Suprapubic skin (tissue), 4 donors: ENCODE data around the gene DNAJC9. TPM values are rescaled to one million over a fixed set of nuclear protein-coding genes. Genes with fewer than 3 reads are reported as not detected.

Experiments used
- DNase-seq, 2 donors: peaks; one replicate each; pipeline ENCODE4 v3.0.0-alpha.2; 2019; ENCODE audit warnings: low spot score in 2 of 2
- H3K27ac ChIP-seq: fragments of 200-600 bp; sonication (generic); one replicate; pipeline ENCODE4 v1.5.1; 2019
- H3K27me3 ChIP-seq: fragments of 200-600 bp; sonication (generic); one replicate; pipeline ENCODE4 v1.5.1; 2019
- H3K36me3 ChIP-seq: fragments of 200-600 bp; sonication (generic); one replicate; pipeline ENCODE4 v1.5.1; 2019
- H3K4me1 ChIP-seq: fragments of 200-600 bp; sonication (generic); one replicate; pipeline ENCODE4 v1.5.1; 2019
- H3K4me3 ChIP-seq: fragments of 200-600 bp; sonication (generic); one replicate; pipeline ENCODE4 v1.5.1; 2019; ENCODE audit warnings: mild to moderate bottlenecking
- H3K9me3 ChIP-seq: fragments of 200-600 bp; sonication (generic); one replicate; pipeline ENCODE4 v1.5.1; 2019
- CTCF ChIP-seq, 2 donors: fragments of 200-600 bp in 1 of 2; fragments of 450-650 bp in 1 of 2; sonication (generic) in 1 of 2; IDR thresholded peaks; one replicate each; pipeline ENCODE4 v1.5.1; 2016 to 2019; ENCODE audit warnings: antibody characterized with exemption in 2 of 2, mild to moderate bottlenecking in 1 of 2, moderate library complexity in 1 of 2
- EP300 ChIP-seq: sonication (generic); formaldehyde crosslinking; IDR thresholded peaks from one replicate; pipeline ENCODE4 v1.6.1; 2017; ENCODE audit warnings: antibody characterized with exemption
- POLR2A ChIP-seq, 2 donors: fragments of 450-650 bp; IDR thresholded peaks; one replicate each; pipeline ENCODE4 v1.6.1; 2017; ENCODE audit warnings: antibody characterized with exemption in 2 of 2, mild to moderate bottlenecking in 2 of 2, moderate library complexity in 2 of 2
- POLR2AphosphoS5 ChIP-seq, 3 donors: sonication (generic); formaldehyde crosslinking; IDR thresholded peaks; one replicate each; pipeline ENCODE4 v1.6.1; 2017; ENCODE audit warnings: antibody characterized with exemption in 3 of 3
- WGBS: methylation state at CpG from one replicate; pipeline ENCODE4 v1.1.5; 2018; 5-methylcytosine and 5-hydroxymethylcytosine counted together
- total RNA-seq, 4 donors: library from RNA; depleted of rRNA; stranded (reverse); fragments of >200 nt; gene quantifications; one replicate each; pipeline ENCODE4 v1.1.0, GENCODE V29; 2016

Gene DNAJC9, protein sequence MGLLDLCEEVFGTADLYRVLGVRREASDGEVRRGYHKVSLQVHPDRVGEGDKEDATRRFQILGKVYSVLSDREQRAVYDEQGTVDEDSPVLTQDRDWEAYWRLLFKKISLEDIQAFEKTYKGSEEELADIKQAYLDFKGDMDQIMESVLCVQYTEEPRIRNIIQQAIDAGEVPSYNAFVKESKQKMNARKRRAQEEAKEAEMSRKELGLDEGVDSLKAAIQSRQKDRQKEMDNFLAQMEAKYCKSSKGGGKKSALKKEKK
- 10 to 100 TPM; 15.1 to 22.0 (median 19.6) TPM for total RNA-seq

- Histone ChIP-seq H3K4me1 (peaks cover 53% of the 10 kb centered on the region), H3K27ac (peak within 1 kb of the TSS; percentile 86), H3K36me3 (peaks cover 41% of the 10 kb centered on the region), H3K27me3 (no peaks in the 10 kb centered on the region), H3K9me3 (no peaks in the 10 kb centered on the region), H3K4me3 (peak within 1 kb of the TSS; percentile 73)
- DNase-seq, result peak; percentile 97
- TF ChIP-seq POLR2AphosphoS5 (IDR thresholded peaks at IDR 0.05), result peak; percentile 11 to 85 (median 76)
- no peak for TF ChIP-seq CTCF (IDR thresholded peaks at IDR 0.05)
- peak; percentile 59 to 88 for TF ChIP-seq POLR2A (IDR thresholded peaks at IDR 0.05)
- 1% methylated on average over 42 of the region's 78 CpGs for WGBS
These were observed at the start of gene DNAJC9 for GRCh38 chr10:73246646-73247508. Gene DNAJC9 (minus strand): TSS chr10:73247255. CDS start chr10:73247189, 66 bp downstream.

GRCh38 chr10:73293461-73293860, 46.4 kb upstream of the DNAJC9 start:
- Histone ChIP-seq H3K27me3 (no peaks in the 10 kb centered on the region), H3K36me3 (peaks cover 4% of the 10 kb centered on the region), H3K4me3 (no peak overlapping the region), H3K27ac (no peak overlapping the region), H3K9me3 (no peaks in the 10 kb centered on the region), H3K4me1 (no peaks in the 10 kb centered on the region)
- no peak for DNase-seq
- no peak for TF ChIP-seq POLR2AphosphoS5 (IDR thresholded peaks at IDR 0.05)
- TF ChIP-seq CTCF (IDR thresholded peaks at IDR 0.05), result no peak
- no peak for TF ChIP-seq POLR2A (IDR thresholded peaks at IDR 0.05)
- TF ChIP-seq EP300, result no peak
- 84% methylated on average over 3 of the region's 3 CpGs for WGBS

- no peak for DNase-seq
- Histone ChIP-seq H3K27ac (no peak overlapping the region), H3K9me3 (no peaks in the 10 kb centered on the region), H3K4me1 (no peaks in the 10 kb centered on the region), H3K36me3 (peaks cover 4% of the 10 kb centered on the region), H3K27me3 (no peaks in the 10 kb centered on the region), H3K4me3 (no peak overlapping the region)
- 95% methylated on average over 1 of the region's 1 CpG for WGBS
- TF ChIP-seq EP300 (no peak), CTCF (IDR thresholded peaks at IDR 0.05) (no peak), POLR2AphosphoS5 (IDR thresholded peaks at IDR 0.05) (no peak), POLR2A (IDR thresholded peaks at IDR 0.05) (no peak)
These were observed 42.9 kb upstream of the DNAJC9 start for GRCh38 chr10:73289958-73290357.

DNA sequence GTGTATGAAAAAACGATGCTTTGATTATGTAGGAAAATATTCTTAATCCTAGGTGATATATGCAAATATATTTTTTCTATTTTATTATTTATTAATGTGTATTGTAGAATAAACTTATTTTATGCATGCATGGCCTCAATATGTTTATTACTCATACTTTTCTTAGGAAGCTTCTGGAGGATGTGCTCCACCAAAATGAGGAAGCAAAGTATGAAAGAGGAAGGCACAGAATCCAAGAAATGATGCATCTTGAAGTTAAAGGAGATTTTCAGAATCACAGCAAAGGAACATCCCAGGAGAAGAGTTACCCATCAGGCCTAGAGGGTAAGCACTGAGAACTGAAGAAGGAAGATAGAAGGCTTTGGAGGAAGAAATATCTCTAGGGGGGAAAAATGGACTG, 40.4 kb upstream of the DNAJC9 start:
- Histone ChIP-seq H3K27ac (no peak overlapping the region), H3K36me3 (peaks cover 4% of the 10 kb centered on the region), H3K9me3 (no peaks in the 10 kb centered on the region), H3K27me3 (no peaks in the 10 kb centered on the region), H3K4me1 (no peaks in the 10 kb centered on the region), H3K4me3 (no peak overlapping the region)
- no peak for DNase-seq
- no peak for TF ChIP-seq EP300
- WGBS, result 75% methylated on average over 1 of the region's 1 CpG

DNA sequence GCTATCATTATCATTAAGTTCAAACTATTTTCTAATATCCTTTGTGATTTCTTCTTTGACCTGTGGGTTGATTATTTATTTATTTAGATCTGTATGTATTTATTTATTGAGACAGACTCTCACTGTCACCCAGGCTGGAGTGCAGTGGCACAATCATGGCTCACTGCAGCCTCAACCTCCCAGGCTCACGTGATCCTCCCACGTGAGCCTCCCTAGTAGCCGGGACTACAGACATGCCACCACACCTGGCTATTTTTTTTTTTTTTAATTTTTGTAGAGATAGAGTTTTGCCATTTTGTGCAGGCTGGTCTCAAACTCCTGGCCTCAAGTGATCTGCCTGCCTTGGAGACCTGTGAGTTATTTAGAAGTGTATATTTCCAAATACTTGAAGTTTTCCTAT, 34.0 kb upstream of the DNAJC9 start:
- H3K27me3 ChIP-seq, result no peaks in the 10 kb centered on the region
- H3K36me3 ChIP-seq, result no peaks in the 10 kb centered on the region
- H3K27ac ChIP-seq, result no peak overlapping the region
- 83% methylated on average over 3 of the region's 3 CpGs for WGBS
- no peak for DNase-seq
- H3K4me1 ChIP-seq, result no peaks in the 10 kb centered on the region
- H3K9me3 ChIP-seq, result no peaks in the 10 kb centered on the region
- H3K4me3 ChIP-seq, result no peak overlapping the region
- no peak for TF ChIP-seq POLR2AphosphoS5 (IDR thresholded peaks at IDR 0.05)
- TF ChIP-seq POLR2A (IDR thresholded peaks at IDR 0.05), result no peak
- no peak for TF ChIP-seq EP300
- TF ChIP-seq CTCF (IDR thresholded peaks at IDR 0.05), result no peak
